GM10248 (cell line): ENCODE data around the gene NTM.

ENCODE experiments used
- CTCF ChIA-PET: fragments of 300-600 bp; sonication (Branson Sonifier 250); formaldehyde crosslinking; extraction: SDS; loops from one replicate; lab custom pipeline; 2021; ENCODE audit warnings: antibody characterized with exemption; lab: Yijun Ruan, JAX
- POLR2A ChIA-PET: fragments of 350-650 bp; sonication (Branson Sonifier 250); formaldehyde crosslinking; extraction: SDS; loops from one replicate; lab custom pipeline; 2020; ENCODE audit warnings: antibody characterized with exemption; lab: Yijun Ruan, JAX
- DNase-seq: peaks from one replicate; pipeline ENCODE4 v3.0.0; 2012; ENCODE audit errors: extremely low spot score
- CTCF ChIP-seq: IDR thresholded peaks from 2 replicates; pipeline ENCODE4 v1.5.1; 2012; ENCODE audit warnings: mild to moderate bottlenecking, low read depth; ENCODE audit errors: extremely low read depth, missing control alignments, control extremely low read depth

NTM gene

GRCh38 chr11:131671320-131671719, 300.9 kb downstream of the NTM start:
- POLR2A ChIA-PET, result no interaction called here
- no peak for DNase-seq
- no peak for TF ChIP-seq CTCF
- CTCF ChIA-PET, result interaction anchor here (1.2 kb wide), 1 partner anchor 91 kb away, joined by 6 read pairs; no protein-coding TSS in a partner anchor

- no peak for DNase-seq
- no peak for TF ChIP-seq CTCF
- CTCF ChIA-PET, result interaction anchor here (1.2 kb wide), 1 partner anchor 92 kb away, joined by 6 read pairs; no protein-coding TSS in a partner anchor
- POLR2A ChIA-PET, result no interaction called here
Observed at GRCh38 chr11:131671734-131672133, 301.3 kb downstream of the NTM start.

- DNase-seq, result no peak
- ChIA-PET POLR2A (no interaction called here), CTCF (interaction anchor here (1.2 kb wide), 1 partner anchor 92 kb away, joined by 6 read pairs; no protein-coding TSS in a partner anchor)
- TF ChIP-seq CTCF, result no peak
Observed at GRCh38 chr11:131672191-131672590, 301.8 kb downstream of the NTM start.

GRCh38 chr11:131674051-131674755, 303.8 kb downstream of the NTM start:
- ChIA-PET CTCF (interaction anchor here (0.6 to 6.5 kb wide), 60 partner anchors 10 to 758 kb away, joined by 3 to 134 read pairs (median 4); partner anchors contain the start of gene SNX19), POLR2A (no interaction called here)
- TF ChIP-seq CTCF, result peak; percentile 91
- DNase-seq, result peak; percentile 75

- no peak for DNase-seq
- no peak for TF ChIP-seq CTCF
- ChIA-PET POLR2A (no interaction called here), CTCF (interaction anchor here (1.1 to 6.5 kb wide), 30 partner anchors 9 to 646 kb away, joined by 3 to 134 read pairs (median 6); no protein-coding TSS in a partner anchor)
Observed at GRCh38 chr11:131675121-131675888, 304.9 kb downstream of the NTM start.

GRCh38 chr11:131677828-131678470, 307.5 kb downstream of the NTM start:
- no peak for TF ChIP-seq CTCF
- no peak for DNase-seq
- CTCF ChIA-PET, result interaction anchor here (0.6 to 6.5 kb wide), 6 partner anchors 9 to 761 kb away, joined by 3 to 134 read pairs (median 14); no protein-coding TSS in a partner anchor
- POLR2A ChIA-PET, result no interaction called here
